ENCODE results near the gene INF2. TPM values are rescaled to one million over a fixed set of nuclear protein-coding genes. Genes with fewer than 3 reads are reported as not detected.

The INF2 gene
- total RNA-seq, 1 experiment from 2014 or later = 58.3 TPM

DNA sequence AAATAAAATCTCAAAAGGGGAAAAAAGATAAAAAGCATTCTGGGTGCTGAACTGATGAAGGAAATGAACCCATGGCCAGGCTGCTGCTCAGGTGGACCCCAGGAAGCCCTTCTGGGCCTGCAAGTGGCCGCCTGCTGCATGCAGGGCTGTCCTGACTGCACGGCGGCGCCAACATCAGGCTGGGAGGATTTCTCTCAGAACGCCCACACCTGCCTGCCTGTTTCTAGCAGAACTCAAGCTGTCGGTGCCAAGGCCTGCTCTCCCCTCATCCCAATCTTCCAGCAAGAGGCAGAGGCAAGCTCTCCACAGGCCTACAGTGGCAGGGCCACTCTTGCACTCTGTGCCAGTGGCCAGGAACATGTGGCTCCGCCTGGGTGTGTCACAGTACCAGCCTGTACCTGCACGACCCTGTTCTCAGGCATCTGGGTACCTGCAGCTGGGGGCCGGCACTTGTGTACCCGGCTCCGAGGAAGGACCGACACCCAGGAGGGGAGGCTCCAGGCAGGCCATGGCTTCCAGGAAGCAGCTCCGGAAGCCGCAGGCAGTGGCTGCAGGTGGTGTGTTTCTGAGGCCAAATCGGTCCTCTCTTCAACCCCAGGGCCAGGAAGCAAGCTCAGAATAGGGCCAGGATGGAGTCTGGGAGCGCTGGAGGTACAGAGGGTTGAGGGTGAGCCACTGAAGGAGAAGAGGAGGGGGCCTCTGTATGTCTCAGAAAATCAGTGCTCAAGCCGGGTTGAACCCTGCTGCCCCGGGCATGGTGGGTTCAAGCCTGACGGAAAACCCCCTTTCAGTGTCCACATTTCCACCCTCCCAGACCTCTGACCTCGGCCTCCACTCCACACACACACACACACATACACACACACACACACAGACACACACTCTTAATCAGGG, 2.5 kb upstream of the INF2 start:
- H3K4me3 Mint-ChIP-seq = no peak overlapping the region; a peak in 3 of 5 replicates

More for the DNA sequence above, 2.5 kb upstream of the INF2 start:
- Histone ChIP-seq H2BK12ac (ENCODE audit: insufficient read length, low read depth, low read length) (no peak overlapping the region), H2AK5ac (ENCODE audit: insufficient read length, low read length) (no peak overlapping the region), H3K27me3 (ENCODE audit: insufficient read depth, low read length) (no peaks in the 10 kb centered on the region), H3K9ac (ENCODE audit: extremely low read depth, insufficient read length, low read length) (no peak overlapping the region), H2BK15ac (ENCODE audit: low read depth, low read length) (no peak overlapping the region), H2BK20ac (ENCODE audit: low read depth, low read length, poor library complexity, severe bottlenecking) (no peak overlapping the region), H3K18ac (ENCODE audit: insufficient read length, low read depth, low read length) (no peak overlapping the region), H3K23ac (ENCODE audit: insufficient read length, low read depth, low read length) (no peak overlapping the region), H3K23me2 (ENCODE audit: insufficient read length, low read depth, low read length, poor library complexity, severe bottlenecking) (peaks cover 6% of the 10 kb centered on the region), H3K14ac (ENCODE audit: insufficient read depth, low read length) (no peak overlapping the region), H3K79me2 (ENCODE audit: insufficient read depth, low read length) (peaks cover 2% of the 10 kb centered on the region; the same call in 1 of the 2 replicates), H3K56ac (ENCODE audit: insufficient read length, low read depth, low read length) (no peak overlapping the region), H2BK5ac (ENCODE audit: insufficient read length, low read length) (no peak overlapping the region), H4K5ac (ENCODE audit: insufficient read length, low read depth, low read length) (no peak overlapping the region), H4K91ac (ENCODE audit: insufficient read length, low read depth, low read length) (no peak overlapping the region), H3K9me3 (ENCODE audit: control insufficient read depth, low read depth, low read length) (no peaks in the 10 kb centered on the region), H4K20me1 (ENCODE audit: control insufficient read depth, insufficient read depth, insufficient read length) (no peaks in the 10 kb centered on the region), H3K4ac (ENCODE audit: low read depth, low read length) (no peak overlapping the region), H2AFZ (ENCODE audit: low read length) (no peak overlapping the region), H3K4me2 (ENCODE audit: insufficient read depth, insufficient read length, low read length) (no peak overlapping the region), H3K4me1 (ENCODE audit: insufficient read depth, low read length) (peaks cover 5% of the 10 kb centered on the region; the same call in 1 of the 2 replicates), H2BK120ac (ENCODE audit: low read depth, low read length, poor library complexity, severe bottlenecking) (no peak overlapping the region), H3K79me1 (ENCODE audit: insufficient read depth, low read depth, low read length, poor library complexity, severe bottlenecking) (peaks cover 5% of the 10 kb centered on the region), H3T11ph (ENCODE audit: low read length) (no peak overlapping the region), H4K8ac (replicated peaks; ENCODE audit: insufficient read length, low read depth, low read length) (no peak overlapping the region), H3K27ac (ENCODE audit: insufficient read length, low read depth, low read length) (no peak overlapping the region)
- Mint-ChIP-seq H3K4me1 (peaks cover 28 to 51% of the 10 kb centered on the region in 2 experiments), H3K27ac (no peak overlapping the region; a peak in 1 of 7 replicates), H3K36me3 (ENCODE audit: insufficient read depth in 1 of 3, low read depth in 3 of 3) (no peaks in the 10 kb centered on the region; a peak in 4 of 7 replicates), H3K9me3 (peaks cover 0 to 8% of the 10 kb centered on the region in 2 experiments; a peak in 2 of 5 replicates), H3K27me3 (ENCODE audit: low read depth) (peaks cover 6% of the 10 kb centered on the region)
- no peak for DNase-seq
- TF ChIP-seq, protein P1, sequence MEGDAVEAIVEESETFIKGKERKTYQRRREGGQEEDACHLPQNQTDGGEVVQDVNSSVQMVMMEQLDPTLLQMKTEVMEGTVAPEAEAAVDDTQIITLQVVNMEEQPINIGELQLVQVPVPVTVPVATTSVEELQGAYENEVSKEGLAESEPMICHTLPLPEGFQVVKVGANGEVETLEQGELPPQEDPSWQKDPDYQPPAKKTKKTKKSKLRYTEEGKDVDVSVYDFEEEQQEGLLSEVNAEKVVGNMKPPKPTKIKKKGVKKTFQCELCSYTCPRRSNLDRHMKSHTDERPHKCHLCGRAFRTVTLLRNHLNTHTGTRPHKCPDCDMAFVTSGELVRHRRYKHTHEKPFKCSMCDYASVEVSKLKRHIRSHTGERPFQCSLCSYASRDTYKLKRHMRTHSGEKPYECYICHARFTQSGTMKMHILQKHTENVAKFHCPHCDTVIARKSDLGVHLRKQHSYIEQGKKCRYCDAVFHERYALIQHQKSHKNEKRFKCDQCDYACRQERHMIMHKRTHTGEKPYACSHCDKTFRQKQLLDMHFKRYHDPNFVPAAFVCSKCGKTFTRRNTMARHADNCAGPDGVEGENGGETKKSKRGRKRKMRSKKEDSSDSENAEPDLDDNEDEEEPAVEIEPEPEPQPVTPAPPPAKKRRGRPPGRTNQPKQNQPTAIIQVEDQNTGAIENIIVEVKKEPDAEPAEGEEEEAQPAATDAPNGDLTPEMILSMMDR (conservative IDR thresholded peaks at IDR 0.05) = no peak
- no CpG with 5 or more reads among the region's 20 CpGs for WGBS (ENCODE audit: extremely low coverage, insufficient read length, low lambda C conversion rate)

Measured in H9 (cell line).